Heart left ventricle (tissue), 16 donors: ENCODE results near the gene VGLL4. TPM values are rescaled to one million over a fixed set of nuclear protein-coding genes. Genes with fewer than 3 reads are reported as not detected.

Source experiments
- ATAC-seq, 4 donors: fragments of 200-7000 bp; cut with Tn5 transposase; one replicate each; pipeline ENCODE4 v1.9.1; 2020 to 2022; ENCODE audit warnings: moderate library complexity in 4 of 4, mild to moderate bottlenecking in 3 of 4, moderate number of reproducible peaks in 1 of 4
- DNase-seq, 5 donors: peaks; one replicate each; pipeline ENCODE4 v3.0.0-alpha.2; 2020
- H3K27ac ChIP-seq, 12 donors: fragments of 200-600 bp; sonication (generic) in 4 of 12; one replicate each; pipeline versions ENCODE4 v1.5.0 to v1.8.0; 2016 to 2022; ENCODE audit warnings: mild to moderate bottlenecking in 2 of 12
- H3K27me3 ChIP-seq, 9 donors: fragments of 200-600 bp; sonication (generic) in 2 of 9; one replicate each; pipeline versions ENCODE4 v1.5.1 to v1.8.0; 2016 to 2022; ENCODE audit warnings: mild to moderate bottlenecking in 3 of 9
- H3K36me3 ChIP-seq, 9 donors: fragments of 200-600 bp; sonication (generic) in 2 of 9; one replicate each; pipeline versions ENCODE4 v1.5.0 to v1.8.0; 2018 to 2022; ENCODE audit warnings: mild to moderate bottlenecking in 2 of 9
- H3K4me1 ChIP-seq, 12 donors: fragments of 200-600 bp; sonication (generic) in 4 of 12; one replicate each; pipeline versions ENCODE4 v1.5.0 to v1.8.0; 2016 to 2022; ENCODE audit warnings: mild to moderate bottlenecking in 3 of 12
- H3K4me3 ChIP-seq, 12 donors: fragments of 200-600 bp; sonication (generic) in 4 of 12; one replicate each; pipeline versions ENCODE4 v1.5.0 to v1.8.0; 2017 to 2022; ENCODE audit warnings: mild to moderate bottlenecking in 9 of 12, moderate library complexity in 4 of 12
- H3K9me3 ChIP-seq, 12 donors: fragments of 200-600 bp; sonication (generic) in 4 of 12; one replicate each; pipeline versions ENCODE4 v1.5.0 to v1.8.0; 2016 to 2022; ENCODE audit warnings: mild to moderate bottlenecking in 1 of 12
- POLR2A ChIP-seq, 2 donors: fragments of 450-650 bp; IDR thresholded peaks; one replicate each; pipeline ENCODE4 v1.6.1; 2017; ENCODE audit warnings: antibody characterized with exemption in 2 of 2, mild to moderate bottlenecking in 2 of 2, moderate library complexity in 2 of 2
- whole genome bisulfite sequencing, 4 donors: extraction: QIAGEN DNeasy Blood & Tissue Kit in 2 of 4; methylation state at CpG; one replicate each; pipeline versions ENCODE4 v1.1.5 to v1.1.7; 2013 to 2018; 5-methylcytosine and 5-hydroxymethylcytosine counted together
- intact Hi-C, 10 donors: fragments of 100-400 bp; cut with DNase I; formaldehyde crosslinking; loops; one replicate each; pipeline versions ENCODE4 v1.11.1 to v1.14.2; 2022
- polyA plus RNA-seq, 2 donors: library from polyadenylated mRNA; stranded (reverse); fragments of 200-250 nt; gene quantifications; one replicate each; pipeline ENCODE4 v1.2.3, GENCODE V29; 2013
- total RNA-seq, 9 donors: library from RNA; depleted of rRNA in 2 of 9; stranded (reverse); fragments of >200 nt in 2 of 9; fragmentation: NEBNext Ultra II Directional in 3 of 9; extraction: Animal tissue kit (Norgen Biotek cat#: 25700) in 3 of 9; gene quantifications; one replicate each; pipeline versions ENCODE4 v1.1.0 to v1.2.4, GENCODE V29; 2016 to 2023
- TF ChIP-seq, protein P1 (sequence below), 12 donors: fragments of 200-600 bp; sonication (generic) in 4 of 12; IDR thresholded peaks; one replicate each; pipeline versions ENCODE4 v1.5.0 to v1.8.0; 2018 to 2022; ENCODE audit warnings: antibody characterized with exemption in 12 of 12, mild to moderate bottlenecking in 5 of 12
- donor health status: ischemic (EF 13 %, LVEDD 7.1; RV severe dilation, severe dysfunction).
- donor health status: healthy with polysubstance abuse.
- donor health status: DM: no; HTN: yes; CAD: no.
- donor health status: DM: no; HTN: no; CAD: no.
- donor health status: ischemic (EF 25% LVEDD 6.9; RV normal size, moderate dysfunction).
- donor health status: ischemic (EF 25% LVEDD 5.7; RV mildly dilated, moderate dysfunction).
- donor health status: healthy.
- donor health status: DM: yes; HTN: yes; CAD: no.
- donor health status: ischemic (EF 35%, LVEDD 5.7; RV mildly dilated, moderate dysfunction).
- donor health status: nonischemic (EF 11% LVEDD 7.7; RV severe dilation, severe dysfunction).
- donor health status: DM: yes; HTN: yes; CAD: no.
- donor health status: PGD.
- donor health status: ischemic (EF 29% LVEDD 5.4; RV normal size, mild dysfunction).
- donor health status: nonischemic (EF 23%, LVEDD 6.1; RV moderate dilation, normal function).

The VGLL4 gene
- total and polyA plus RNA-seq, 11 donors, result 24.0 to 40.4 (median 27.0) TPM

DNA sequence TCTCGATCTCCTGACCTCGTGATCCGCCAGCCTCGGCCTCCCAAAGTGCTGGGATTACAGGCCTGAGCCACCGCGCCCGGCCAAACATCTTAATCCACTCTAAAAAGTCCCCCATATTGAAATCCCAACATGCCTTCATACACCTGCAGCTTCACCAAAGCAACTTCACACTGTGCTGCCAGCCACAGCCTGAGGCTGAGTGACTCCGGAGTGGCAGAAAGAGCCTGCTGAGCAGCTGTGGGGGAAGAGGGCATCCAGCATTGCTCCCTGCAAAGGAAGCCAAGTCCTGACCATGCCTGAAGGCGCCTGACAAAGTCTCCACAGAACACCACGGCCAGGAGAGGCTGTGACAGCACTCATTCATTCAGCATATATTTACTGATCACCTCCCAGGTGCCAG lies 21.6 kb upstream of the VGLL4 start:
- no peak for TF ChIP-seq POLR2A (IDR thresholded peaks at IDR 0.05)
- TF ChIP-seq, protein P1, sequence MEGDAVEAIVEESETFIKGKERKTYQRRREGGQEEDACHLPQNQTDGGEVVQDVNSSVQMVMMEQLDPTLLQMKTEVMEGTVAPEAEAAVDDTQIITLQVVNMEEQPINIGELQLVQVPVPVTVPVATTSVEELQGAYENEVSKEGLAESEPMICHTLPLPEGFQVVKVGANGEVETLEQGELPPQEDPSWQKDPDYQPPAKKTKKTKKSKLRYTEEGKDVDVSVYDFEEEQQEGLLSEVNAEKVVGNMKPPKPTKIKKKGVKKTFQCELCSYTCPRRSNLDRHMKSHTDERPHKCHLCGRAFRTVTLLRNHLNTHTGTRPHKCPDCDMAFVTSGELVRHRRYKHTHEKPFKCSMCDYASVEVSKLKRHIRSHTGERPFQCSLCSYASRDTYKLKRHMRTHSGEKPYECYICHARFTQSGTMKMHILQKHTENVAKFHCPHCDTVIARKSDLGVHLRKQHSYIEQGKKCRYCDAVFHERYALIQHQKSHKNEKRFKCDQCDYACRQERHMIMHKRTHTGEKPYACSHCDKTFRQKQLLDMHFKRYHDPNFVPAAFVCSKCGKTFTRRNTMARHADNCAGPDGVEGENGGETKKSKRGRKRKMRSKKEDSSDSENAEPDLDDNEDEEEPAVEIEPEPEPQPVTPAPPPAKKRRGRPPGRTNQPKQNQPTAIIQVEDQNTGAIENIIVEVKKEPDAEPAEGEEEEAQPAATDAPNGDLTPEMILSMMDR (IDR thresholded peaks at IDR 0.05), result no peak
- intact Hi-C loops, result no loop called here
- no peak overlapping the region for H3K27ac ChIP-seq
- H3K36me3 ChIP-seq, result no peaks in the 10 kb centered on the region
- H3K27me3 ChIP-seq, result no peaks in the 10 kb centered on the region
- 97 to 99% (median 98%) methylated on average over 9 to 10 of the region's 10 CpGs for WGBS, 4 donors
- no peak for DNase-seq
- ATAC-seq, result no peak
- H3K4me3 ChIP-seq, result no peak overlapping the region
- peaks cover 0 to 22% (median 10%) of the 10 kb centered on the region in 12 donors for H3K4me1 ChIP-seq
- H3K9me3 ChIP-seq, result peaks cover 0 to 6% (median 0%) of the 10 kb centered on the region in 12 donors

DNA sequence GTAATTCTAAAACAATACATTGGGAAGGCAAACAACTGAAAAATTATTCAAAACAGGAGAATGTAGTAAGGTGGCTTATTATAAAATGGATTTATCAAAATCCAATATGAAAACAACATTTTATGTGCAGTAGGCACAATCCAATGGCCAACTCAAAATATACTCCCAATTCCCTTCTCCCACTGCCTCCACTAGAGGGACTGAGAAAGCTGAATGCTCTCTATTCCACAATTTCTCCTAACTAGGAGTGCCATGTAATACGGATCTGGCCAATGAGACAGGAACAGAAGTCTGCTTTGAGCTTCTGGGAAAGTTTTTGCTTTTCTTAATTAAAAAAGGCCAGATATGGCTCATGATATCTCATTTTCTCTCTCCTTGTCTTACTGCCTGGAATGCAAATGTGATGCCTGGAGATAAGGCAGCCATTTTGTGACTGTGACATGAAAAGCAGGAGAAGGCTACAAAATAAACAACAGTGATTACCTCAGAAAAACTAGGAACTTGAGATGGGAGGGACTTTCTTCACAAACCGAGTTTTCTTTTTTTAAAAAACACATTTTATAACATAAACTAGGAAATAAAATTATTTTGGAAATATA lies 18.8 kb upstream of the VGLL4 start:
- WGBS, 4 donors, result 93 to 96% (median 94%) methylated on average over 2 of the region's 2 CpGs
- DNase-seq (no peak), ATAC-seq (peak in 1 of 4 donors; percentile 51)
- H3K9me3 ChIP-seq, result peaks cover 0 to 6% (median 0%) of the 10 kb centered on the region in 12 donors
- TF ChIP-seq, protein P1 (IDR thresholded peaks at IDR 0.05), result peak in 5 of 12 donors; percentile 15 to 38 (median 32)
- no peak for TF ChIP-seq POLR2A (IDR thresholded peaks at IDR 0.05)
- no peak overlapping the region for H3K27ac ChIP-seq
- H3K36me3 ChIP-seq, result no peaks in the 10 kb centered on the region
- peaks cover 0 to 32% (median 12%) of the 10 kb centered on the region in 12 donors for H3K4me1 ChIP-seq
- H3K27me3 ChIP-seq, result no peaks in the 10 kb centered on the region
- intact Hi-C loops, result loop anchor here in 2 of 10 donors (5.0 kb wide), 1 partner anchor 55 kb away; no protein-coding TSS in a partner anchor
- no peak overlapping the region for H3K4me3 ChIP-seq

DNA sequence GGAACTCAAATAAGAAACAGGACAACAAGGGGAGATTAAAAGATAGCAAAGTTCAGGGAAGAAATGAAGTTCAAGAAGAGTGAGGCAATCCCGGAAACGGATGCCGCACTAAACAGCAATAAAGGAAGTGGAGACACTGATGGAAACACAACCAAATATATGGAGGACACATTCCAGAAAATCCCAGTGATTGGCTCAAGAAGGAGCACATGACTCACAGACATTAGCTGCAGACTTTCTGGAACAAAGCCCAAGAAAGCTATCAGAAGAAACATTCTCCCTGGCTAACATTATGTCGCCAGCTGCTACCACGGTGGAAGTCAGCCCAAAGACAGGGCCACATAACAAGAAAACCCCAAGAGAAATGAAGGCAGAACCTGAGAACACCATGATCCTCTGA lies 18.1 kb upstream of the VGLL4 start:
- peak in 3 of 4 donors; percentile 22 to 69 (median 27) for ATAC-seq
- Histone ChIP-seq H3K27ac (no peak overlapping the region), H3K4me3 (no peak overlapping the region), H3K9me3 (peaks cover 0 to 6% (median 0%) of the 10 kb centered on the region in 12 donors), H3K27me3 (no peaks in the 10 kb centered on the region), H3K36me3 (no peaks in the 10 kb centered on the region), H3K4me1 (peaks cover 0 to 38% (median 12%) of the 10 kb centered on the region in 12 donors)
- TF ChIP-seq POLR2A (IDR thresholded peaks at IDR 0.05), result no peak
- intact Hi-C loops, result loop anchor here in 2 of 10 donors (5.0 kb wide), 1 partner anchor 55 kb away; no protein-coding TSS in a partner anchor
- WGBS, 4 donors, result 44 to 60% (median 53%) methylated on average over 5 of the region's 5 CpGs
- peak in 1 of 5 donors; percentile 44 for DNase-seq

DNA sequence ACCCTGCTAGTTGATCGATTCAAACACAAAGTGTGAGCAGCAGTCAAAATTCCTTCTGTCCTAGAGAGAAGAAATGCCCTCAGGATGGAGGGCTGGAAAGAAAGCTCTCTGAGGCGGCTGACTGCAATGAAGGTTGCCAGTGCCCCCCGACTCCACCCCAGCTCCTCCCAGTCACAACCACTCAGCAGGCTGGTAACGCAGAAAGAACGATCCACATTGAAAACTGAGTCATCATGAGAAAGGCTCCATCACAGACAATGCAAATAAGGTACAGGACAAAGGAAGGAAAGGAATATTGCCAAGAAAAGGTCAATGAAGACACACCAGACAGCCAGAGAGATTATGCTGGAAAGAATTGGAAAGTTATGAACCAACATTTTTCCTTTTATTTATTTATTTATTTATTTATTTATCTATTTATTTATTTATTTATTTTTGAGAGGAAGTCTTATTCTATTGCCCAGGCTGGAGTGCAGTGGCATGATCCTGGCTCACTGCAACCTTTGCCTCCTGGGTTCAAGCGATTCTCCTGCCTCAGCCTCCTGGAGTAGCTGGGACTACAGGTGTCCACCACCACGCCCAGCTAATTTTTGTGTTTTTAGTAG lies 17.4 kb upstream of the VGLL4 start:
- WGBS, 4 donors, result 77 to 85% (median 82%) methylated on average over 7 of the region's 7 CpGs
- Histone ChIP-seq H3K27ac (no peak overlapping the region), H3K27me3 (no peaks in the 10 kb centered on the region), H3K4me1 (peaks cover 0 to 38% (median 12%) of the 10 kb centered on the region in 12 donors), H3K36me3 (no peaks in the 10 kb centered on the region), H3K4me3 (no peak overlapping the region), H3K9me3 (peaks cover 0 to 6% (median 0%) of the 10 kb centered on the region in 12 donors)
- ATAC-seq (no peak), DNase-seq (no peak)
- no peak for TF ChIP-seq POLR2A (IDR thresholded peaks at IDR 0.05)
- TF ChIP-seq, protein P1 (IDR thresholded peaks at IDR 0.05), result no peak
- intact Hi-C loops, result loop anchor here in 2 of 10 donors (5.0 kb wide), 1 partner anchor 56 kb away; no protein-coding TSS in a partner anchor
